Measurements from ENCODE around the gene PPDPF.

DNA sequence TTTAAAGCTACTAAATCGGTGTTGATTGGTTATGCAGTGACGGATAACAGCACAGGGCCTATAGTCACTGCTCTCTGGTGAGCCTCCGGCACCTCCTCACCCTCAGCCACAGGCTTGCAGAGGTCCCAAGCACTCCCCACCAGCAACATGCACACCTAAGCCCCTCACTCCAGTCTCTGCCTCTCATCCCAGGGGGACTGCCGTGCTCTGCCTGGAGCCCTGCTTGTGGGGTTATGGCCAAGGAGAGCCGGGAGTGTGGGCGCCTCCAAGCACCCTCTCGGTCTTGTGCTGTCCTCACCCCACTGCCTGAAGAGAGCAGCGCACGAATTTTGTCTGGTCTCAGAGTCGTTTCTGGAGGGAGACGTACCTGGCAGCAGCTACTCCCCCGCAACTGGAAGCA, 14.8 kb upstream of the PPDPF start:
- TF ChIP-seq POLR2A (IDR thresholded peaks at IDR 0.05) (no peak), CTCF (IDR thresholded peaks at IDR 0.05) (no peak)

All from testis (tissue), 2 donors.